Mesodermal cell (in vitro differentiated cells): ENCODE results near the gene LMO1.

Experiments used
- H3K27ac ChIP-seq: 2 replicates; pipeline ENCODE4 v1.7.0; 2013; ENCODE audit warnings: mild to moderate bottlenecking, low read depth, low read length, moderate library complexity; ENCODE audit not compliant: severe bottlenecking
- H3K36me3 ChIP-seq: 2 replicates; pipeline ENCODE4 v1.7.1; 2013; ENCODE audit warnings: mild to moderate bottlenecking, low read length, moderate library complexity; ENCODE audit not compliant: control insufficient read depth, insufficient read depth
- H3K4me1 ChIP-seq: one replicate; pipeline ENCODE4 v1.7.1; 2013; ENCODE audit warnings: mild to moderate bottlenecking, low read length; ENCODE audit not compliant: insufficient read depth, control insufficient read depth, poor library complexity, severe bottlenecking
- H3K4me3 ChIP-seq: 2 replicates; pipeline ENCODE4 v1.7.0; 2013; ENCODE audit warnings: low read length, control low read depth, mild to moderate bottlenecking; ENCODE audit not compliant: insufficient read depth, poor library complexity, severe bottlenecking; ENCODE audit errors: extremely low read depth
- H3K9me3 ChIP-seq: 2 replicates; pipeline ENCODE4 v1.7.1; 2013; ENCODE audit warnings: mild to moderate bottlenecking, low read length, moderate library complexity; ENCODE audit not compliant: control insufficient read depth
- WGBS, 2 experiments: methylation state at CpG; one replicate each; pipeline ENCODE4 v1.1.5; 2013; ENCODE audit warnings: missing lambda C conversion rate in 2 of 2; ENCODE audit not compliant: insufficient coverage in 2 of 2; 5-methylcytosine and 5-hydroxymethylcytosine counted together

The LMO1 gene

GRCh38 chr11:8296872-8297271 is 33.2 kb upstream of the LMO1 start:
- Histone ChIP-seq H3K4me3 (no peak overlapping the region), H3K36me3 (no peaks in the 10 kb centered on the region), H3K4me1 (no peaks in the 10 kb centered on the region), H3K9me3 (no peaks in the 10 kb centered on the region), H3K27ac (no peak overlapping the region)
- WGBS, 2 experiments = 76 to 95% methylated on average over 4 to 5 of the region's 5 CpGs

DNA sequence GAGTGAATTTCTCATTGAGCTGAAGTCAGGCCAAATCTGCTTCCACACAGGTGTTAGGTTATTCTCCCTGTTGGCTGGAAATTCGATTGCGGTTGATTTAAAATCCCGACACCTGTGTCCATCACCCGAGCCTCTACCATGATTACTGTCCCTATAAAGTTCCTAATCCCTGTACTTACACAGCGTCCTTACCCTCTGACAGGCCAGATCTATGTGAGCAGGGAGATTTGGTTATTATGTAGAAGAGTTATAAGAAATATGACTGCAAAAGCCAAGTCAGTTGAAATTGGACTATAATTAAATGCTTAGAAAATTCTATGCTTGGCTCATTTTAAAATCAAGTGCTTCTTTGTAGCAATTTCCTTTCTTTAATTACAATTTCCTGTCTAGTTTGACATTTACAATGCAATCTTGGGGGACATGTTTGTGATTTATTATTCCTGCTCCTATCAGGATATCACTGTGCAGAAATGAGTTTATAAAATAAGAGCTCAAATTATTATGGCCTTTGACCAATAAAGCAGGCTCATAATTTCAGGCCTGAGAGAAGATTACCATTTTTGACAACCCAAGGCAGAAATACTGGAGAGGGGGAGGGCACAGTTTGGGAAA is 32.5 kb upstream of the LMO1 start:
- Histone ChIP-seq H3K36me3 (no peaks in the 10 kb centered on the region), H3K4me1 (no peaks in the 10 kb centered on the region), H3K9me3 (no peaks in the 10 kb centered on the region), H3K27ac (no peak overlapping the region), H3K4me3 (no peak overlapping the region)
- WGBS, 2 experiments = no CpG with 5 or more reads among the region's 5 CpGs

GRCh38 chr11:8294251-8294935 is 30.7 kb upstream of the LMO1 start:
- H3K9me3 ChIP-seq = no peaks in the 10 kb centered on the region
- H3K27ac ChIP-seq = no peak overlapping the region
- no peak overlapping the region for H3K4me3 ChIP-seq
- 95 to 97% methylated on average over 5 to 7 of the region's 8 CpGs for WGBS, 2 experiments
- H3K36me3 ChIP-seq = no peaks in the 10 kb centered on the region
- no peaks in the 10 kb centered on the region for H3K4me1 ChIP-seq

DNA sequence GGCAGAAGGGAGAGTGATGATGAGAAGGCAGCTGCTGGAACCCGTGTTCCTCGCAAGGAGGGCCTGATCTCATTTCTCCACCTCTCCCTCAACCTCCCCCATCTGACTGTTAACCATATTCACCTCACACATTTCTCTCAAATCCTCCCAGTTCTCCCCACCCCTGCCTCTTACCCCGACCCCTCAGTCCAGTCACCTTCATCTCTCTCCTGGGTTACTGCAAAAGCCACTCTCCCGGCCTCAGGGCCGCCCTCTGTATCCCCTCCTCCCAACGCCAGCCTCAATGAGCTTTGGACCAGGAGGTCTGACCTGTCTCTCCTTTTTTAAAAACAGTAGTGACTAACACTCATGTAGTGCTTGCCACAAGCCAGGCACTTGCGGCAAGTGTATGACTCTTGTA is 29.5 kb upstream of the LMO1 start:
- no peaks in the 10 kb centered on the region for H3K9me3 ChIP-seq
- H3K4me1 ChIP-seq = no peaks in the 10 kb centered on the region
- 80 to 96% methylated on average over 5 to 6 of the region's 7 CpGs for WGBS, 2 experiments
- no peaks in the 10 kb centered on the region for H3K36me3 ChIP-seq
- no peak overlapping the region for H3K27ac ChIP-seq
- no peak overlapping the region for H3K4me3 ChIP-seq

- Histone ChIP-seq H3K4me3 (no peak overlapping the region), H3K36me3 (no peaks in the 10 kb centered on the region), H3K27ac (no peak overlapping the region), H3K4me1 (no peaks in the 10 kb centered on the region), H3K9me3 (no peaks in the 10 kb centered on the region)
- 94 to 96% methylated on average over 8 to 10 of the region's 10 CpGs for WGBS, 2 experiments
Observed at GRCh38 chr11:8292351-8292750, 28.7 kb upstream of the LMO1 start.

GRCh38 chr11:8291421-8292350 is 28.0 kb upstream of the LMO1 start:
- no peaks in the 10 kb centered on the region for H3K36me3 ChIP-seq
- no peak overlapping the region for H3K27ac ChIP-seq
- 88 to 93% methylated on average over 9 to 10 of the region's 11 CpGs for WGBS, 2 experiments
- H3K9me3 ChIP-seq = no peaks in the 10 kb centered on the region
- no peaks in the 10 kb centered on the region for H3K4me1 ChIP-seq
- no peak overlapping the region for H3K4me3 ChIP-seq

DNA sequence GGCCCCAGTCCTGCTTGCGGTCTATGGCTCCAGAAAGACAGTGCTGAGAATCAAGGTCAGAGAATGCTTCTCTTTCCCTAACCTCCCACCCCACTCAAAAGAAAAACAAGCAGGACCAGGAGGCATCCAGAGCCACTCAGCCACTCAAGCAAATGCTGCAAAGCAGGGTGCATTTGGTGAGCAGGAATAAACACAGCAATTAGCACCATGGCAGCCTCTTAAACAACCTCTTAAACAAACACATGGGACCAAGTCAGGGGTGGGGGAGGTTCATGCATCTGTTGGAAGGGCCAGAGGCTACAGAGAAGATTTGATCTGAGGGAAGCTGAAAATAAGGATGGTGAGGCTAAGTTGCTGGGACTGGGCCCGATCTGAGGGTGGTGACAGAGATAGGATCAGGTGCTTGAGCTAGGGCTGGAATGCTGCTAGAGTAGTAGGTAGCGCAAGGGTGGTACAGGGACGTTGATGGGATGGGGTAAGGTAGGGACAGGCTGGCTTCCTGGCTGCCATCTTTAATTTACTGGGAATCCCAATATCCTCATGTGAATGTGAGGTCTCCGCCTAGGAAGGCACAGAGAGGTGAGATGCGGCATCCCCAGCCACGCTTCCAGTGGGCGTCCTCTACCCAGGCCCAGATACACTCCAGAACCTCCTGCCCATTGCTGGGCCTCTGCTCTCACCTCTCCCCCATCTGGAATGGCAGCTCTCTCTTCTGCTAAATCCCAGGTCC is 26.6 kb upstream of the LMO1 start:
- WGBS, 2 experiments = 96 to 98% methylated on average over 5 to 7 of the region's 8 CpGs
- H3K4me3 ChIP-seq = no peak overlapping the region
- peak overlapping the region; percentile 36 for H3K27ac ChIP-seq
- H3K4me1 ChIP-seq = no peaks in the 10 kb centered on the region
- H3K9me3 ChIP-seq = no peaks in the 10 kb centered on the region
- no peaks in the 10 kb centered on the region for H3K36me3 ChIP-seq

- peak overlapping the region; percentile 36 for H3K27ac ChIP-seq
Observed at GRCh38 chr11:8289492-8289918, 25.8 kb upstream of the LMO1 start.

GRCh38 chr11:8288824-8289491 is 25.3 kb upstream of the LMO1 start:
- no peak overlapping the region for H3K4me3 ChIP-seq
- 89 to 97% methylated on average over 8 to 11 of the region's 13 CpGs for WGBS, 2 experiments
- H3K4me1 ChIP-seq = peaks cover 3% of the 10 kb centered on the region
- H3K27ac ChIP-seq = no peak overlapping the region
- H3K36me3 ChIP-seq = no peaks in the 10 kb centered on the region
- H3K9me3 ChIP-seq = no peaks in the 10 kb centered on the region

More at GRCh38 chr11:8289492-8289918, 25.8 kb upstream of the LMO1 start:
- Histone ChIP-seq H3K36me3 (no peaks in the 10 kb centered on the region), H3K4me3 (no peak overlapping the region), H3K4me1 (no peaks in the 10 kb centered on the region), H3K9me3 (no peaks in the 10 kb centered on the region)
- WGBS, 2 experiments = 90% methylated on average over 3 of the region's 3 CpGs; no CpG with 5 or more reads in 1 of the 2 experiments
